PC-3 (cell line): ENCODE results near the gene DPF1. TPM values are rescaled to one million over a fixed set of nuclear protein-coding genes. Genes with fewer than 3 reads are reported as not detected.

Source experiments
- ATAC-seq: fragments of 200-7000 bp; cut with Tn5 transposase; 2 replicates; pipeline ENCODE4 v1.9.1; 2020; ENCODE audit warnings: mild to moderate bottlenecking, moderate library complexity
- BruUV-seq: library from RNA; stranded (reverse); fragments of 400-500 nt; replicated peaks from 2 replicates; lab custom pipeline; 2021; lab: Mats Ljungman, UMichigan
- CTCF ChIA-PET: fragments of 300-600 bp; sonication (Branson Sonifier 250); formaldehyde crosslinking; loops from one replicate; lab custom pipeline; 2022; ENCODE audit warnings: antibody characterized with exemption; lab: Charles Lee
- POLR2A ChIA-PET: fragments of 300-600 bp; sonication (Branson Sonifier 250); formaldehyde crosslinking; loops from one replicate; lab custom pipeline; 2022; ENCODE audit warnings: antibody characterized with exemption; ENCODE audit not compliant: unreplicated experiment; lab: Charles Lee
- DNase-seq: peaks from one replicate; pipeline ENCODE4 v3.0.0-alpha.2; 2015
- H2AFZ ChIP-seq: fragments of 300-600 bp; sonication (generic); 2 replicates; pipeline ENCODE4 v1.6.0; 2016; ENCODE audit warnings: antibody characterized with exemption, low read length
- H3F3A ChIP-seq: fragments of 300-600 bp; sonication (generic); one replicate; pipeline ENCODE4 v1.6.0; 2017; ENCODE audit warnings: antibody characterized with exemption, low read length, control low read depth, mild to moderate bottlenecking; ENCODE audit not compliant: unreplicated experiment
- H3K27ac ChIP-seq: fragments of 300-600 bp; sonication (generic); 2 replicates; pipeline ENCODE4 v1.5.1; 2016; ENCODE audit warnings: mild to moderate bottlenecking, low read length
- H3K27me3 ChIP-seq: fragments of 300-600 bp; sonication (generic); 2 replicates; pipeline ENCODE4 v1.6.1; 2016; ENCODE audit warnings: low read length, mixed read lengths
- H3K36me3 ChIP-seq: fragments of 300-600 bp; sonication (generic); 2 replicates; pipeline ENCODE4 v1.6.1; 2016; ENCODE audit warnings: low read depth, mixed run types, low read length, mixed read lengths
- H3K4me1 ChIP-seq: fragments of 300-600 bp; sonication (generic); 2 replicates; pipeline ENCODE4 v1.5.1; 2016; ENCODE audit warnings: low read length; ENCODE audit not compliant: insufficient read depth
- H3K4me2 ChIP-seq: fragments of 300-600 bp; sonication (generic); 2 replicates; pipeline ENCODE4 v1.6.0; 2016; ENCODE audit warnings: low read length
- H3K4me3 ChIP-seq: fragments of 300-600 bp; sonication (generic); 2 replicates; pipeline ENCODE4 v1.5.1; 2016; ENCODE audit warnings: mild to moderate bottlenecking, low read length, mixed read lengths
- H3K79me2 ChIP-seq: fragments of 300-600 bp; sonication (generic); 2 replicates; pipeline ENCODE4 v1.6.1; 2017; ENCODE audit warnings: low read length, mixed read lengths
- H3K9ac ChIP-seq: fragments of 300-600 bp; sonication (generic); 2 replicates; pipeline ENCODE4 v1.6.0; 2016; ENCODE audit warnings: mild to moderate bottlenecking, low read length
- H3K9me2 ChIP-seq: fragments of 300-600 bp; sonication (generic); replicated peaks from 2 replicates; pipeline ENCODE4 v1.6.1; 2016; ENCODE audit warnings: mixed run types, low read length, mixed read lengths
- H3K9me3 ChIP-seq: fragments of 300-600 bp; sonication (generic); 2 replicates; pipeline ENCODE4 v1.6.1; 2016; ENCODE audit warnings: low read length, mixed read lengths
- H4K20me1 ChIP-seq: fragments of 300-600 bp; sonication (generic); 2 replicates; pipeline ENCODE4 v1.6.1; 2016; ENCODE audit warnings: low read length, mixed read lengths
- EZH2 ChIP-seq: fragments of 300-600 bp; sonication (generic); IDR thresholded peaks from one replicate; pipeline ENCODE4 v1.6.1; 2017; ENCODE audit warnings: antibody characterized with exemption, mild to moderate bottlenecking, low read length; ENCODE audit not compliant: unreplicated experiment
- EZH2phosphoT487 ChIP-seq: fragments of 300-600 bp; sonication (generic); IDR thresholded peaks from 2 replicates; pipeline ENCODE4 v1.6.1; 2018; ENCODE audit warnings: mild to moderate bottlenecking, antibody characterized with exemption, low read length, borderline replicate concordance
- intact Hi-C: fragments of 100-400 bp; cut with micrococcal nuclease; formaldehyde crosslinking; loops from 2 replicates; pipeline ENCODE4 v1.9.0; 2023
- total RNA-seq: library from RNA; depleted of rRNA; stranded (reverse); fragments of >200 nt; gene quantifications from 2 replicates; pipeline ENCODE4 v1.2.3, GENCODE V29; 2014; rRNA removed
- TF ChIP-seq, protein P1 (sequence below): fragments of 300-600 bp; sonication (generic); conservative IDR thresholded peaks from 2 replicates; pipeline ENCODE4 v1.5.1; 2017; ENCODE audit warnings: antibody characterized with exemption, low read depth, mild to moderate bottlenecking, low read length

The DPF1 gene
- total RNA-seq, 1 experiment from 2014 or later = 8.1 TPM

DNA sequence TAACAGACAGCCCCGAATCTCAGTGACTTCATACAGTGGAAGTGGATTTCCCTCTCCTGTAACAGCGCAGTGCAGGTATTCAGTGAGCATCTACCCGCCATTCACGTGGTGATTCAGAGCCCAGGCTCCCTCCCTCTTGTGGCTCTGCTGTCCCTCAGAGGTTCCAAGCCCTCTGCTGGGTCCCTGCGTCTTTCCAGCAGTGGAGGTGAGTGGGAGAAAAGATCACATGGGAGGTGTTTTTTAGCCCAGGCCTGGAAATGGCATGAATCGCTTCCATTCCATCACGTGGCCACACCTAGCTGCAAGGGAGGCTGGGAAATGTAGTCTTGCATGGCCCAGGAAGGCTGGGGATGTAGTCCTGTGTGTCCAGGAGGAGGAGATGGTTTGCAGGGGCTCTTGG, 61.4 kb downstream of the DPF1 start:
- H3K4me1 ChIP-seq = no peaks in the 10 kb centered on the region
- no peaks in the 10 kb centered on the region for H4K20me1 ChIP-seq
- ATAC-seq = no peak
- ChIA-PET POLR2A (no interaction called here), CTCF (no interaction called here)
- no peak overlapping the region for H3K4me3 ChIP-seq
- no peaks in the 10 kb centered on the region for H3K79me2 ChIP-seq
- H3K9me2 ChIP-seq = no peaks in the 10 kb centered on the region
- H3F3A ChIP-seq = no peaks in the 10 kb centered on the region
- DNase-seq = no peak
- BruUV-seq = no TSS peak
- H3K9ac ChIP-seq = no peak overlapping the region
- intact Hi-C loops = no loop called here
- H3K4me2 ChIP-seq = no peak overlapping the region
- H3K27me3 ChIP-seq = no peaks in the 10 kb centered on the region
- H3K9me3 ChIP-seq = no peaks in the 10 kb centered on the region
- no peak overlapping the region for H3K27ac ChIP-seq
- peaks cover 11% of the 10 kb centered on the region for H3K36me3 ChIP-seq
- TF ChIP-seq EZH2phosphoT487 (no peak), EZH2 (no peak)
- TF ChIP-seq, protein P1, sequence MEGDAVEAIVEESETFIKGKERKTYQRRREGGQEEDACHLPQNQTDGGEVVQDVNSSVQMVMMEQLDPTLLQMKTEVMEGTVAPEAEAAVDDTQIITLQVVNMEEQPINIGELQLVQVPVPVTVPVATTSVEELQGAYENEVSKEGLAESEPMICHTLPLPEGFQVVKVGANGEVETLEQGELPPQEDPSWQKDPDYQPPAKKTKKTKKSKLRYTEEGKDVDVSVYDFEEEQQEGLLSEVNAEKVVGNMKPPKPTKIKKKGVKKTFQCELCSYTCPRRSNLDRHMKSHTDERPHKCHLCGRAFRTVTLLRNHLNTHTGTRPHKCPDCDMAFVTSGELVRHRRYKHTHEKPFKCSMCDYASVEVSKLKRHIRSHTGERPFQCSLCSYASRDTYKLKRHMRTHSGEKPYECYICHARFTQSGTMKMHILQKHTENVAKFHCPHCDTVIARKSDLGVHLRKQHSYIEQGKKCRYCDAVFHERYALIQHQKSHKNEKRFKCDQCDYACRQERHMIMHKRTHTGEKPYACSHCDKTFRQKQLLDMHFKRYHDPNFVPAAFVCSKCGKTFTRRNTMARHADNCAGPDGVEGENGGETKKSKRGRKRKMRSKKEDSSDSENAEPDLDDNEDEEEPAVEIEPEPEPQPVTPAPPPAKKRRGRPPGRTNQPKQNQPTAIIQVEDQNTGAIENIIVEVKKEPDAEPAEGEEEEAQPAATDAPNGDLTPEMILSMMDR = no peak
- H2AFZ ChIP-seq = no peak overlapping the region

GRCh38 chr19:38162094-38162493, 61.9 kb downstream of the DPF1 start:
- Histone ChIP-seq H3K9me2 (no peaks in the 10 kb centered on the region), H3K27me3 (no peaks in the 10 kb centered on the region), H4K20me1 (no peaks in the 10 kb centered on the region), H3K9me3 (no peaks in the 10 kb centered on the region), H3K36me3 (peaks cover 11% of the 10 kb centered on the region), H3K4me2 (no peak overlapping the region), H3K4me3 (no peak overlapping the region), H3F3A (no peaks in the 10 kb centered on the region), H3K27ac (no peak overlapping the region), H3K4me1 (no peaks in the 10 kb centered on the region), H3K79me2 (no peaks in the 10 kb centered on the region), H3K9ac (no peak overlapping the region), H2AFZ (no peak overlapping the region)
- ChIA-PET POLR2A (no interaction called here), CTCF (no interaction called here)
- BruUV-seq = no TSS peak
- intact Hi-C loops = no loop called here
- DNase-seq = no peak
- TF ChIP-seq EZH2 (no peak), EZH2phosphoT487 (no peak)
- TF ChIP-seq, protein P1 = no peak
- no peak for ATAC-seq

Other genes starting within 250 kb of the DPF1 start
- gene PPP1R14A, start 32.2 kb upstream of the DPF1 start, total RNA-seq = not detected in 2 replicates
- gene SPINT2, start 40.4 kb upstream of the DPF1 start, total RNA-seq = 442 and 650 TPM in 2 replicates
- gene C19orf33, start 80.0 kb upstream of the DPF1 start, total RNA-seq = 169 and 212 TPM in 2 replicates
- 62.9 and 72.3 TPM in 2 replicates for gene YIF1B, start 91.7 kb upstream of the DPF1 start, total RNA-seq
- gene KCNK6, start 95.6 kb upstream of the DPF1 start, total RNA-seq = 3.3 and 6.7 TPM in 2 replicates
- gene CATSPERG, start 111.6 kb upstream of the DPF1 start, total RNA-seq = 0.44 and 2.5 TPM in 2 replicates
- gene PSMD8, start 150.3 kb upstream of the DPF1 start, total RNA-seq = 290 and 367 TPM in 2 replicates
- gene GGN, start 163.8 kb upstream of the DPF1 start, total RNA-seq = 0.29 and 0.73 TPM in 2 replicates
- gene SPRED3, start 164.5 kb upstream of the DPF1 start, total RNA-seq = 3.1 and 4.1 TPM in 2 replicates
- gene FAM98C, start 178.9 kb upstream of the DPF1 start, total RNA-seq = 23.5 and 53.6 TPM in 2 replicates
- not detected in 2 replicates for gene RASGRP4, start 202.0 kb upstream of the DPF1 start, total RNA-seq
- not detected in 2 replicates for gene RYR1, start 209.5 kb upstream of the DPF1 start, total RNA-seq